Heart left ventricle (tissue), 16 donors: ENCODE data around the gene TRAF3. TPM values are rescaled to one million over a fixed set of nuclear protein-coding genes. Genes with fewer than 3 reads are reported as not detected.
A peak's percentile ranks its signal among the peaks of the same experiment; 100 is the strongest.

ENCODE experiments used
- ATAC-seq, 4 donors: fragments of 200-7000 bp; cut with Tn5 transposase; one replicate each; pipeline ENCODE4 v1.9.1; 2020 to 2022; ENCODE audit warnings: moderate library complexity in 4 of 4, mild to moderate bottlenecking in 3 of 4, moderate number of reproducible peaks in 1 of 4
- DNase-seq, 5 donors: peaks; one replicate each; pipeline ENCODE4 v3.0.0-alpha.2; 2020
- H3K27ac ChIP-seq, 12 donors: fragments of 200-600 bp; sonication (generic) in 4 of 12; one replicate each; pipeline versions ENCODE4 v1.5.0 to v1.8.0; 2016 to 2022; ENCODE audit warnings: mild to moderate bottlenecking in 2 of 12
- H3K27me3 ChIP-seq, 9 donors: fragments of 200-600 bp; sonication (generic) in 2 of 9; one replicate each; pipeline versions ENCODE4 v1.5.1 to v1.8.0; 2016 to 2022; ENCODE audit warnings: mild to moderate bottlenecking in 3 of 9
- H3K36me3 ChIP-seq, 9 donors: fragments of 200-600 bp; sonication (generic) in 2 of 9; one replicate each; pipeline versions ENCODE4 v1.5.0 to v1.8.0; 2018 to 2022; ENCODE audit warnings: mild to moderate bottlenecking in 2 of 9
- H3K4me1 ChIP-seq, 12 donors: fragments of 200-600 bp; sonication (generic) in 4 of 12; one replicate each; pipeline versions ENCODE4 v1.5.0 to v1.8.0; 2016 to 2022; ENCODE audit warnings: mild to moderate bottlenecking in 3 of 12
- H3K4me3 ChIP-seq, 12 donors: fragments of 200-600 bp; sonication (generic) in 4 of 12; one replicate each; pipeline versions ENCODE4 v1.5.0 to v1.8.0; 2017 to 2022; ENCODE audit warnings: mild to moderate bottlenecking in 9 of 12, moderate library complexity in 4 of 12
- H3K9me3 ChIP-seq, 12 donors: fragments of 200-600 bp; sonication (generic) in 4 of 12; one replicate each; pipeline versions ENCODE4 v1.5.0 to v1.8.0; 2016 to 2022; ENCODE audit warnings: mild to moderate bottlenecking in 1 of 12
- CTCF ChIP-seq, 12 donors: fragments of 200-600 bp; sonication (generic) in 4 of 12; IDR thresholded peaks; one replicate each; pipeline versions ENCODE4 v1.5.0 to v1.8.0; 2018 to 2022; ENCODE audit warnings: antibody characterized with exemption in 12 of 12, mild to moderate bottlenecking in 5 of 12
- POLR2A ChIP-seq, 2 donors: fragments of 450-650 bp; IDR thresholded peaks; one replicate each; pipeline ENCODE4 v1.6.1; 2017; ENCODE audit warnings: antibody characterized with exemption in 2 of 2, mild to moderate bottlenecking in 2 of 2, moderate library complexity in 2 of 2
- WGBS, 4 donors: extraction: QIAGEN DNeasy Blood & Tissue Kit in 2 of 4; methylation state at CpG; one replicate each; pipeline versions ENCODE4 v1.1.5 to v1.1.7; 2013 to 2018; 5-methylcytosine and 5-hydroxymethylcytosine counted together
- intact Hi-C, 10 donors: fragments of 100-400 bp; cut with DNase I; formaldehyde crosslinking; loops; one replicate each; pipeline versions ENCODE4 v1.11.1 to v1.14.2; 2022
- polyA plus RNA-seq, 2 donors: library from polyadenylated mRNA; stranded (reverse); fragments of 200-250 nt; gene quantifications; one replicate each; pipeline ENCODE4 v1.2.3, GENCODE V29; 2013
- total RNA-seq, 9 donors: library from RNA; depleted of rRNA in 2 of 9; stranded (reverse); fragments of >200 nt in 2 of 9; fragmentation: NEBNext Ultra II Directional in 3 of 9; extraction: Animal tissue kit (Norgen Biotek cat#: 25700) in 3 of 9; gene quantifications; one replicate each; pipeline versions ENCODE4 v1.1.0 to v1.2.4, GENCODE V29; 2016 to 2023
- donor health status: ischemic (EF 13 %, LVEDD 7.1; RV severe dilation, severe dysfunction).
- donor health status: healthy with polysubstance abuse.
- donor health status: DM: no; HTN: yes; CAD: no.
- donor health status: DM: no; HTN: no; CAD: no.
- donor health status: ischemic (EF 25% LVEDD 6.9; RV normal size, moderate dysfunction).
- donor health status: ischemic (EF 25% LVEDD 5.7; RV mildly dilated, moderate dysfunction).
- donor health status: healthy.
- donor health status: DM: yes; HTN: yes; CAD: no.
- donor health status: ischemic (EF 35%, LVEDD 5.7; RV mildly dilated, moderate dysfunction).
- donor health status: nonischemic (EF 11% LVEDD 7.7; RV severe dilation, severe dysfunction).
- donor health status: DM: yes; HTN: yes; CAD: no.
- donor health status: PGD.
- donor health status: ischemic (EF 29% LVEDD 5.4; RV normal size, mild dysfunction).
- donor health status: nonischemic (EF 23%, LVEDD 6.1; RV moderate dilation, normal function).

Gene TRAF3
- total and polyA plus RNA-seq, 11 donors: 1.6 to 20.6 (median 10.6) TPM

GRCh38 chr14:102947321-102948103 is 170.3 kb downstream of the TRAF3 start:
- intact Hi-C loops: no loop called here
- H3K4me1 ChIP-seq: peaks cover 0 to 13% (median 3%) of the 10 kb centered on the region in 12 donors
- H3K27me3 ChIP-seq: no peaks in the 10 kb centered on the region
- no peaks in the 10 kb centered on the region for H3K9me3 ChIP-seq
- no peak for DNase-seq
- no peak for TF ChIP-seq POLR2A (IDR thresholded peaks at IDR 0.05)
- TF ChIP-seq CTCF (IDR thresholded peaks at IDR 0.05): no peak
- H3K27ac ChIP-seq: no peak overlapping the region
- ATAC-seq: no peak
- peaks cover 10 to 94% (median 93%) of the 10 kb centered on the region in 9 donors for H3K36me3 ChIP-seq
- no peak overlapping the region for H3K4me3 ChIP-seq
- WGBS, 4 donors: 91 to 95% (median 93%) methylated on average over 22 to 27 of the region's 27 CpGs

GRCh38 chr14:102948698-102949061 is 171.4 kb downstream of the TRAF3 start:
- Histone ChIP-seq H3K4me1 (peaks cover 0 to 13% (median 3%) of the 10 kb centered on the region in 12 donors), H3K27ac (no peak overlapping the region), H3K27me3 (no peaks in the 10 kb centered on the region), H3K36me3 (peaks cover 10 to 94% (median 93%) of the 10 kb centered on the region in 9 donors), H3K9me3 (no peaks in the 10 kb centered on the region), H3K4me3 (no peak overlapping the region)
- WGBS, 4 donors: 68 to 77% (median 74%) methylated on average over 6 to 9 of the region's 9 CpGs
- DNase-seq: no peak
- no peak for ATAC-seq
- TF ChIP-seq POLR2A (IDR thresholded peaks at IDR 0.05) (no peak), CTCF (IDR thresholded peaks at IDR 0.05) (no peak)
- intact Hi-C loops: no loop called here

DNA sequence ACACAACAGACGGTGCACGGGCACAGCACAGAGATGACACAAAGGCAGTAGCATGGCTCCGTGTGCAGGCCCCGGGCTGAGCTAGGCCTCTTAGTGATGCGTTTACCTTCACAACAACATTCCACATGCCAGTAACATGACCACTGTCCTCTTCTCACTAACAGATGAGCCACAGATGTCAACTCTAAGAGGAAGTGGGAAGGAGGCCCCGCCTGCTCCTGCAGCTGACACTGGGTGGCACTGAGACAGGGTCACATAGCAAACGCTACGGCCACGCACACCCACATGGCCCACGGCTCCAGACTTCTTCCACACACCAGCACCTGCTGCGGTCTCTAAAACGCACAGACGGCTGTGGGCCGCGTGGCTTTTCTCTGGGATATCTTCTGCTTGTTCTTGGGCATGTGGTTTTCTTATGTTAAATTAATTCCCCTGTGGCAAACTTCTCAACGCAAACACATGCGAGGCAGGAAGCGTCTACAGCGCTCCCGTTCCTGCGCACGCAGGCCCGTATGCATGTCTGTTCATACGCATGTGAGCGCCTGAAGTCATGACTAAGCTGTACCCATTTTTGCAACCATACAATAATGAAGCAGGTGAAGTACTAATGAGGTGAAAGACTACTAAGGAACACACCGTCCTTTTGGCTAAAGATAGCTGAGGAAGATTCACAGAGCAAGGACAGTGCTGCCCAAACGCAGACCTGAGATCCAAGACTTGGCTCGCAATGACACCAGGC is 172.0 kb downstream of the TRAF3 start:
- intact Hi-C loops: no loop called here
- WGBS, 4 donors: 83 to 87% (median 85%) methylated on average over 28 of the region's 28 CpGs

GRCh38 chr14:102949801-102950451 is 172.7 kb downstream of the TRAF3 start:
- DNase-seq: peak in 4 of 5 donors; percentile 40 to 66 (median 50)
- 70 to 77% (median 74%) methylated on average over 18 to 23 of the region's 23 CpGs for WGBS, 4 donors
- H3K4me3 ChIP-seq: no peak overlapping the region
- H3K4me1 ChIP-seq: peaks cover 0 to 13% (median 3%) of the 10 kb centered on the region in 12 donors
- peak overlapping the region in 1 of 12 donors; percentile 15 for H3K27ac ChIP-seq
- H3K9me3 ChIP-seq: no peaks in the 10 kb centered on the region
- TF ChIP-seq CTCF (IDR thresholded peaks at IDR 0.05): no peak
- no peak for TF ChIP-seq POLR2A (IDR thresholded peaks at IDR 0.05)
- H3K27me3 ChIP-seq: no peaks in the 10 kb centered on the region
- peak; percentile 57 to 78 (median 75) for ATAC-seq
- intact Hi-C loops: no loop called here
- peaks cover 10 to 94% (median 93%) of the 10 kb centered on the region in 9 donors for H3K36me3 ChIP-seq

More for the DNA sequence above, 172.0 kb downstream of the TRAF3 start:
- H3K4me3 ChIP-seq: no peak overlapping the region
- no peaks in the 10 kb centered on the region for H3K27me3 ChIP-seq
- ATAC-seq (peak in 2 of 4 donors; percentile 8 to 17), DNase-seq (no peak)
- peaks cover 10 to 94% (median 93%) of the 10 kb centered on the region in 9 donors for H3K36me3 ChIP-seq
- no peak overlapping the region for H3K27ac ChIP-seq
- no peaks in the 10 kb centered on the region for H3K9me3 ChIP-seq
- TF ChIP-seq POLR2A (IDR thresholded peaks at IDR 0.05): no peak
- H3K4me1 ChIP-seq: peaks cover 0 to 13% (median 3%) of the 10 kb centered on the region in 12 donors
